Adrenal gland (tissue), 12 donors: ENCODE results near the gene PACS2. TPM values are rescaled to one million over a fixed set of nuclear protein-coding genes. Genes with fewer than 3 reads are reported as not detected.

Experiments
- DNase-seq, 7 donors: peaks; one replicate each; pipeline ENCODE4 v3.0.0-alpha.2; 2019 to 2020
- H3K27ac ChIP-seq, 5 donors: fragments of 200-600 bp; sonication (generic) in 4 of 5; 1 replicate in 3 of 5; 2 replicates in 2 of 5; pipeline versions ENCODE4 v1.5.1 to v1.8.0; 2016 to 2020; ENCODE audit warnings: mild to moderate bottlenecking in 1 of 5
- H3K27me3 ChIP-seq: fragments of 200-600 bp; 2 replicates; pipeline ENCODE4 v1.8.0; 2021
- H3K36me3 ChIP-seq, 2 donors: fragments of 200-600 bp; replicated peaks in 1 of 2; 1 replicate in 1 of 2; 2 replicates in 1 of 2; pipeline versions ENCODE4 v1.5.1 to v1.8.0; 2018 to 2022
- H3K4me1 ChIP-seq, 2 donors: fragments of 200-600 bp; replicated peaks in 1 of 2; 1 replicate in 1 of 2; 2 replicates in 1 of 2; pipeline versions ENCODE4 v1.5.1 to v1.8.0; 2018 to 2021
- H3K4me3 ChIP-seq, 4 donors: fragments of 200-600 bp; sonication (generic) in 3 of 4; one replicate each; pipeline ENCODE4 v1.5.1; 2016 to 2018
- H3K9me3 ChIP-seq, 3 donors: fragments of 200-600 bp; sonication (generic) in 1 of 3; replicated peaks in 1 of 3; 1 replicate in 2 of 3; 2 replicates in 1 of 3; pipeline versions ENCODE4 v1.5.1 to v1.8.0; 2016 to 2021
- POLR2A ChIP-seq, 2 donors: fragments of 450-650 bp; IDR thresholded peaks; one replicate each; pipeline ENCODE4 v1.6.1; 2017; ENCODE audit warnings: antibody characterized with exemption in 2 of 2, mild to moderate bottlenecking in 2 of 2, moderate library complexity in 1 of 2
- WGBS, 4 donors: extraction: QIAGEN DNeasy Blood & Tissue Kit in 2 of 4; methylation state at CpG; one replicate each; pipeline versions ENCODE4 v1.1.5 to v1.1.7; 2013 to 2017; 5-methylcytosine and 5-hydroxymethylcytosine counted together
- intact Hi-C, 2 donors: fragments of 100-400 bp; cut with DNase I; formaldehyde crosslinking; loops; one replicate each; pipeline versions ENCODE4 v1.14.1 to v1.15.0; 2022 to 2023
- polyA plus RNA-seq, 3 donors: library from polyadenylated mRNA; stranded (reverse); fragments of 200-250 nt in 2 of 3; fragments of 350-450 nt in 1 of 3; fragmentation: Illumina TruSeq in 1 of 3; extraction: RNeasy Lipid Tissue Mini Kit (QIAGEN cat#74804) in 1 of 3; gene quantifications; one replicate each; pipeline ENCODE4 v1.2.3, GENCODE V29; 2013 to 2014
- total RNA-seq, 9 donors: library from RNA; depleted of rRNA in 4 of 9; stranded (reverse); fragments of >200 nt in 4 of 9; fragments of 120-200 nt in 1 of 9; fragmentation: NEBNext Ultra II Directional in 1 of 9; extraction: Animal tissue kit (Norgen Biotek cat#: 25700) in 1 of 9; gene quantifications; one replicate each; pipeline versions ENCODE4 v1.1.0 to v1.2.4, GENCODE V29; 2013 to 2023
- TF ChIP-seq, protein P1 (sequence below), 6 experiments: fragments of 450-650 bp in 4 of 6; fragments of 200-600 bp in 2 of 6; sonication (generic) in 1 of 6; IDR thresholded peaks; 1 replicate in 5 of 6; 2 replicates in 1 of 6; pipeline versions ENCODE4 v1.5.1 to v1.8.0; 2016 to 2021; ENCODE audit warnings: antibody characterized with exemption in 6 of 6, mild to moderate bottlenecking in 2 of 6, moderate library complexity in 1 of 6
- donor health status: healthy with polysubstance abuse.
- donor health status: Bipolar disorder and iron deficiency.
- donor health status: DM: yes; HTN: yes; CAD: no.
- donor health status: DM: no; HTN: no; CAD: no.
- donor health status: DM: no; HTN: no; CAD: no.
- donor health status: DM: yes; HTN: yes; CAD: no.

Gene PACS2
- total and polyA plus RNA-seq, 12 donors, result 19.5 to 221 (median 81.1) TPM

DNA sequence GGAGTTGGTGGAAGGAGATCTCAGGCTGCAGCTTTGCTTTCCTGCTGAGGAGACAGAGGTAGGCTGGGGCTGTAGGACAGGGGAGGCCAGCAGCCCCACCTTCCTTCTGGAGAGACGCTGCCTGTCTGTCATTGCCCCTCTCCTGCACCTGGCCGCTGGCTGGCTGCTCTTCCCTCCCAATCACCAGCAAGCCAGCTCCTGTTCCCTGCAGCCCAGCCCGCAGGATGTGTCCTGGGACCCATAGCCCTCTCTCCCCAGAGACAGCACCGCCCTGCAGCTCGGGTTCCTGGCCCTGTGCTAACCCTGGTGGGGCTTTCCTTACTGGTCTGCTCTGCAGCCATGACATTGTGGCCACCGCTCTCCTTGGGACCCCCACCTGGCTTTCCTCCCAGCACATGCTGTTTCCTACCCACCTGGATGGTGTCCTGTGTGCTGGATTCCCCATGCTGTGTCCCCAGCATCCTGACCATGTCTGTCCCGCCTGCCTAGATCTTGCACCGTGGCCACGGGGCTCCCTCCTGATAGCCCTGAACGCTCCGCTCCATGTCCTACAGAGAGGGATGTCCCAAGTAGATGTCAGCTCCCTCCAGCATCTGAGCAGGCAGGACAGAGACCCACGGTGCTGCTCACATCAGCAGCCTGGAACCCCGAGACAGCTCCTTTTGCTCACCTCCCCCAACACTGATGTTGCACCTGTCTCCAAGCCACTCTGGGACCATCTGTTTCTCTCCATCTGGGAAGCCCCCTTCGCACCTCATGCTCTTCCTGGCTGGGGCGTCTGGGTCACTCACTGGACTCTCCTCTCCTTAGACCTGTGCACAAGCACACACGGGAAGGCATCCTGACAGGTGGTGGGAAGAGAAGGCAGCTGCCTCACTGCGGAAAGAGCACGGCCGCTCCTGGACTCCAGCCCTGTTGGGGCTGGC, 104.0 kb downstream of the PACS2 start:
- Histone ChIP-seq H3K36me3 (no peaks in the 10 kb centered on the region), H3K4me3 (peak overlapping the region in 1 of 4 donors; percentile 87), H3K9me3 (no peaks in the 10 kb centered on the region), H3K4me1 (peaks cover 14 to 23% of the 10 kb centered on the region in 2 donors), H3K27me3 (no peaks in the 10 kb centered on the region), H3K27ac (no peak overlapping the region)
- intact Hi-C loops, result no loop called here
- 64 to 82% (median 81%) methylated on average over 13 to 19 of the region's 19 CpGs for WGBS, 4 donors
- TF ChIP-seq, protein P1, sequence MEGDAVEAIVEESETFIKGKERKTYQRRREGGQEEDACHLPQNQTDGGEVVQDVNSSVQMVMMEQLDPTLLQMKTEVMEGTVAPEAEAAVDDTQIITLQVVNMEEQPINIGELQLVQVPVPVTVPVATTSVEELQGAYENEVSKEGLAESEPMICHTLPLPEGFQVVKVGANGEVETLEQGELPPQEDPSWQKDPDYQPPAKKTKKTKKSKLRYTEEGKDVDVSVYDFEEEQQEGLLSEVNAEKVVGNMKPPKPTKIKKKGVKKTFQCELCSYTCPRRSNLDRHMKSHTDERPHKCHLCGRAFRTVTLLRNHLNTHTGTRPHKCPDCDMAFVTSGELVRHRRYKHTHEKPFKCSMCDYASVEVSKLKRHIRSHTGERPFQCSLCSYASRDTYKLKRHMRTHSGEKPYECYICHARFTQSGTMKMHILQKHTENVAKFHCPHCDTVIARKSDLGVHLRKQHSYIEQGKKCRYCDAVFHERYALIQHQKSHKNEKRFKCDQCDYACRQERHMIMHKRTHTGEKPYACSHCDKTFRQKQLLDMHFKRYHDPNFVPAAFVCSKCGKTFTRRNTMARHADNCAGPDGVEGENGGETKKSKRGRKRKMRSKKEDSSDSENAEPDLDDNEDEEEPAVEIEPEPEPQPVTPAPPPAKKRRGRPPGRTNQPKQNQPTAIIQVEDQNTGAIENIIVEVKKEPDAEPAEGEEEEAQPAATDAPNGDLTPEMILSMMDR (IDR thresholded peaks at IDR 0.05), result no peak
- TF ChIP-seq POLR2A (IDR thresholded peaks at IDR 0.05), result no peak
- DNase-seq, result no peak

DNA sequence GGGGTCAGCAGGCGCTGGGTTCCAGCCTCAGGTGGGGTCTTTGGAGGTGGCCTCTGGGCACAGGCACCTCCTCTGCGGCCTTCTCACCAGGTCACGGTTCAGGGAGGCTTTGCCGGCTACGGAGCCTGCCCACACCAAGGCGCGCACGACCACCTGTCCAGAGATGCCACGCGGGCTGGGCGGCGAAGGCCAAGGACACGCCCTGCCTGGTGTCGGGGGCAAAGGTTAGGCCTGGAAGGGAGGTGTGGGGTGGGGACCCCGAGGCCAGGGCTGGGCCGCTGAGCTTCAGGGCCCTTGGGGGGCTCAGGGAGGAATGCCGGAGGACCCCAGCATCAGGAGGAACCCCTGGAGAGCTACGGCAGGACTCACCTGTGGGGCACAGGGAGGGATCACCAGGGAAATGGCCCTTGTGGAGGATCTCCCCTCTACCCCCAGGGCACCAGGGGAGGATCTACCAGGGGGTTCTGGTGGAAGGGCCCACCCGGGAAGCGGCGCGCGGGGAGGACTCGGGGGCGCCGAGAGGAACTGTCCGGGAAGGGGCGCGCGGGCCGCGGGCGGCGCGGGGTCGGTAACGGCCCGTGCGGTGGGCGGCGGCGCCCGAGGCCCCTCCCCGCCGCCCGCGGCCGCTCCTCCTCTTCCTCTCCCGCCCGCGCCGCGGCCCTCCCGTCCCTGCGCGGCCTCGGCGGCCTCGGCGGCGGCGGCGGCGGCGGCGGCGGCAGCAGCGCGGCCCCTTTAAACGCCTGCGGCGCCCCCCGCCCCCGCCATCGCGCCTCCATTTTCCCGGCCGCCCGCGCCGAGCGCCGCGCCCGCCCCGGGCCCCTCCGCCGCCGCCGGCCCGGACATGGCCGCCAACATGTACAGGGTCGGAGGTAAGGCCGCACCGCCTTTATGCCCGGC, 104.9 kb downstream of the PACS2 start, which contains the start of gene MTA1:
MTA1 (plus strand) TSS at position 633 of the 897 bp plus-strand sequence; CDS start at position 842, 209 bp downstream.
- intact Hi-C loops, result no loop called here
- Histone ChIP-seq H3K9me3 (no peaks in the 10 kb centered on the region), H3K4me1 (peaks cover 14 to 23% of the 10 kb centered on the region in 2 donors), H3K27me3 (no peaks in the 10 kb centered on the region), H3K27ac (peak within 1 kb of the TSS in 4 of 5 donors; percentile 0 to 76 (median 58)), H3K4me3 (peak within 1 kb of the TSS; percentile 33 to 87 (median 62)), H3K36me3 (no peaks in the 10 kb centered on the region)
- TF ChIP-seq POLR2A (IDR thresholded peaks at IDR 0.05), result no peak
- TF ChIP-seq, protein P1 (IDR thresholded peaks at IDR 0.05), result no peak
- DNase-seq, result peak in 2 of 7 donors; percentile 40 to 44
- WGBS, 4 donors, result 4 to 43% (median 4%) methylated on average over 1 to 79 of the region's 96 CpGs; no CpG with 5 or more reads in 1 of the 4 donors

DNA sequence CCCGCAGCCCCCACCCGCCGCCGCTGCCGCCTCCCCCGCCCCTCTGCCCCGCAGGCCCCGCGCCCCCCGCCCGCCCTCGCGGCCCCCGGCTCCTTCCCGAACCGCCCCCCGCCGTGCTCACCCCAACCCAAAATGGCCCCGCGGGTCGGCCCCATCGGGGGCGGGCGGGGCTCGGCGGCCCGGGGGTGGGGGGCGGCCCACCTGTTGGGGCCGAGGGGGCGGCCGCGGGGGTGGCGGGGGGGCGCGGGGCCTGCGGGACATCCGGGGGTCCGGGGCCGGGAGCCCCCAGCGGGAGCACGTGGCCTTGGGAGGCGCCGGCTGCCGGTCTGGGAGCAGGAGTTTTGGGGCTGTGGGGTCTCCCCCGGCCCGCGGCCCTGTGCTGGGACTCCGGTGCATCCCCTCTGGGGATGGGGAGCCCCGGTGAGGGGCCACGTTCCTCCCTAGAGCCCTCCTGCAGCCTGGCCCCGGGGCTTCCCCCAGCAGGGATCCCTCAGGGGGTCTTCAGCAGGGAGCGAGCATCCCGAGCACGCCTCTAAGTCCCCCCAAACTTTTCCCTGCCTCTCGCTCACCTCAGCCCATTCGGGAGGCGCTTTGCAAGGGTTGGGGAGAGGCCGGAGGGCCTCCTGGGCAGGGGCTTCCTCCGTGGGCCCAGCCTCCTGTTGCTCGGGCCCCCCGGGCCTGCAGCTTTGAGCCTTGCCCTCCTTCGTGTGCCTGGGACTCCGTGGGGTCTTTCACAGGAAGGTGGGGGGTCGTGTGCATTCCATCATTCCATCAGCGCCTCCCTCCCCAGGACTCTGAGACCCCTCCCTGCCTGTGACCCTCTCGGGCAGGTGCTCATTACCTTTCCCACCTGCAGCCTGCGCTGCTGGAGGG, 105.8 kb downstream of the PACS2 start:
- H3K4me1 ChIP-seq, result peaks cover 14 to 23% of the 10 kb centered on the region in 2 donors

More for the DNA sequence above, 105.8 kb downstream of the PACS2 start:
- Histone ChIP-seq H3K27ac (peak overlapping the region in 4 of 5 donors; percentile 0 to 76 (median 54)), H3K4me3 (peak overlapping the region in 3 of 4 donors; percentile 6 to 87 (median 62)), H3K27me3 (no peaks in the 10 kb centered on the region), H3K36me3 (no peaks in the 10 kb centered on the region), H3K9me3 (no peaks in the 10 kb centered on the region)
- WGBS, 4 donors, result 0 to 4% (median 1%) methylated on average over 12 to 56 of the region's 67 CpGs; no CpG with 5 or more reads in 1 of the 4 donors
- DNase-seq, result no peak
- TF ChIP-seq POLR2A (IDR thresholded peaks at IDR 0.05), result no peak
- TF ChIP-seq, protein P1 (IDR thresholded peaks at IDR 0.05), result no peak
- intact Hi-C loops, result no loop called here
